NCI-H1092 (cell line): Measurements from ENCODE around the gene ZNF821.
"Not testable (repeated sequence)": the region's sequence is repeated elsewhere in the genome, so short reads cannot be mapped to it uniquely, and the experiment has no call there.

Experiments used
- DNase-seq: peaks from one replicate; lab custom pipeline; 2025; lab: John Stamatoyannopoulos, UW

The ZNF821 gene

GRCh38 chr16:71859762-71860521 lies 24.0 kb downstream of the ZNF821 start:
- no peak for DNase-seq

- DNase-seq: no peak
These were observed 27.9 kb downstream of the ZNF821 start for GRCh38 chr16:71855937-71856662.

GRCh38 chr16:71854369-71854948 lies 29.5 kb downstream of the ZNF821 start:
- no peak for DNase-seq

GRCh38 chr16:71853413-71853812 lies 30.6 kb downstream of the ZNF821 start:
- no peak for DNase-seq

- DNase-seq: no peak
These were observed 31.4 kb downstream of the ZNF821 start for GRCh38 chr16:71852561-71852960.

GRCh38 chr16:71852158-71852557 lies 31.8 kb downstream of the ZNF821 start:
- no peak for DNase-seq

- no peak for DNase-seq
These were observed 32.2 kb downstream of the ZNF821 start for GRCh38 chr16:71851746-71852145.

- DNase-seq: no peak
These were observed 35.4 kb downstream of the ZNF821 start for GRCh38 chr16:71848622-71849021.

- no peak for DNase-seq
These were observed 36.9 kb downstream of the ZNF821 start for GRCh38 chr16:71847096-71847495.

- no peak for DNase-seq
These were observed 37.6 kb downstream of the ZNF821 start for GRCh38 chr16:71846431-71846830.

GRCh38 chr16:71845639-71846430 lies 38.1 kb downstream of the ZNF821 start, which contains the start of gene ATXN1L:
TSS of gene ATXN1L (plus strand) at chr16:71845976. CDS start at chr16:71849741, 3,765 bp downstream.
- DNase-seq: peak; percentile 87

GRCh38 chr16:71843572-71843971 lies 40.4 kb downstream of the ZNF821 start:
- no peak for DNase-seq

- DNase-seq: no peak
These were observed 43.9 kb downstream of the ZNF821 start for GRCh38 chr16:71840052-71840451.

GRCh38 chr16:71837150-71837549 lies 46.8 kb downstream of the ZNF821 start:
- no peak for DNase-seq

- DNase-seq: no peak
These were observed 49.7 kb downstream of the ZNF821 start for GRCh38 chr16:71834291-71834690.

GRCh38 chr16:71832112-71832511 lies 51.9 kb downstream of the ZNF821 start:
- not testable (repeated sequence) for DNase-seq

- not testable (repeated sequence) for DNase-seq
These were observed 52.3 kb downstream of the ZNF821 start for GRCh38 chr16:71831698-71832097.

- no peak for DNase-seq
These were observed 53.6 kb downstream of the ZNF821 start for GRCh38 chr16:71830359-71830758.

GRCh38 chr16:71826533-71827017 lies 57.4 kb downstream of the ZNF821 start:
- no peak for DNase-seq

- DNase-seq: not testable (repeated sequence)
These were observed 66.9 kb downstream of the ZNF821 start for GRCh38 chr16:71817155-71817500.

GRCh38 chr16:71811261-71811803 lies 72.7 kb downstream of the ZNF821 start:
- DNase-seq: no peak

GRCh38 chr16:71810155-71810530 lies 73.8 kb downstream of the ZNF821 start:
- not testable (repeated sequence) for DNase-seq
